SK-N-SH (cell line): ENCODE data around the gene PHF23. TPM values are rescaled to one million over a fixed set of nuclear protein-coding genes. Genes with fewer than 3 reads are reported as not detected.

Experiments
- CTCF ChIA-PET: fragments of 300-600, 350-600 bp; formaldehyde crosslinking; extraction: SDS; loops from one replicate; lab custom pipeline; 2021; lab: Yijun Ruan, JAX
- POLR2A ChIA-PET: fragments of 350-600 bp; sonication (Branson Sonifier 250); formaldehyde crosslinking; extraction: SDS; loops from one replicate; lab custom pipeline; 2020; ENCODE audit warnings: antibody characterized with exemption, inconsistent platforms; lab: Yijun Ruan, JAX
- DNase-seq: peaks from one replicate; pipeline ENCODE4 v3.0.0; 2012
- H2AFZ ChIP-seq: fragments of 200-600 bp; sonication (generic); 2 replicates; pipeline ENCODE4 v1.8.1; 2016; ENCODE audit warnings: antibody characterized with exemption, mild to moderate bottlenecking, low read depth
- H3F3A ChIP-seq: fragments of 200-600 bp; sonication (generic); replicated peaks from 2 replicates; pipeline ENCODE3; 2016; ENCODE audit warnings: antibody characterized with exemption, mild to moderate bottlenecking; ENCODE audit not compliant: insufficient read depth
- H3K27ac ChIP-seq, 2 experiments: fragments of 200-500 bp in 1 of 2; fragments of 200-600 bp in 1 of 2; sonication (Bioruptor generic) in 1 of 2; sonication (generic), shearing (Covaris generic) in 1 of 2; 2 replicates each; pipeline versions ENCODE4 v1.5.1 to v1.6.1; 2014 to 2016; ENCODE audit warnings: low read depth in 2 of 2, inconsistent platforms in 1 of 2, low read length in 1 of 2, mild to moderate bottlenecking in 1 of 2, mixed read lengths in 1 of 2
- H3K27me3 ChIP-seq: fragments of 200-600 bp; sonication (generic), shearing (Covaris generic); 2 replicates; pipeline ENCODE4 v1.6.1; 2016; ENCODE audit warnings: mixed run types; ENCODE audit not compliant: insufficient read depth
- H3K36me3 ChIP-seq, 2 experiments: fragments of 200-500 bp in 1 of 2; fragments of 200-600 bp in 1 of 2; sonication (Bioruptor generic) in 1 of 2; sonication (generic) in 1 of 2; replicated peaks in 1 of 2; 2 replicates each; pipeline versions ENCODE3 to v1.5.1; 2014 to 2016; ENCODE audit warnings: low read length in 1 of 2, mild to moderate bottlenecking in 1 of 2; ENCODE audit not compliant: insufficient read depth in 2 of 2, control insufficient read depth in 1 of 2
- H3K4me1 ChIP-seq, 2 experiments: fragments of 200-500 bp in 1 of 2; fragments of 200-600 bp in 1 of 2; sonication (Bioruptor generic) in 1 of 2; sonication (generic), shearing (Covaris generic) in 1 of 2; 2 replicates each; pipeline versions ENCODE4 v1.5.1 to v1.6.1; 2014 to 2016; ENCODE audit warnings: low read depth in 1 of 2, low read length in 1 of 2, mixed run types in 1 of 2; ENCODE audit not compliant: insufficient read depth in 2 of 2, control insufficient read depth in 1 of 2
- H3K4me2 ChIP-seq: fragments of 200-600 bp; sonication (generic), shearing (Covaris generic); 2 replicates; pipeline ENCODE4 v1.6.1; 2017; ENCODE audit warnings: mixed run types
- H3K4me3 ChIP-seq, 2 experiments: fragments of 200-500 bp in 1 of 2; fragments of 200-600 bp in 1 of 2; sonication (Bioruptor generic) in 1 of 2; sonication (generic), shearing (Covaris generic) in 1 of 2; 2 replicates each; pipeline versions ENCODE4 v1.5.1 to v1.8.1; 2014 to 2016; ENCODE audit warnings: low read depth in 2 of 2, inconsistent platforms in 1 of 2, low read length in 1 of 2, mild to moderate bottlenecking in 1 of 2, mixed read lengths in 1 of 2, moderate library complexity in 1 of 2
- H3K79me2 ChIP-seq: fragments of 200-600 bp; sonication (generic); 2 replicates; pipeline ENCODE4 v1.8.1; 2017; ENCODE audit warnings: mild to moderate bottlenecking; ENCODE audit not compliant: insufficient read depth
- H3K9ac ChIP-seq: fragments of 200-600 bp; sonication (generic); 2 replicates; pipeline ENCODE4 v1.6.1; 2017; ENCODE audit warnings: mixed run types
- H3K9me2 ChIP-seq: fragments of 200-600 bp; sonication (generic); 2 replicates; pipeline ENCODE4 v1.6.1; 2017; ENCODE audit warnings: mixed run types
- H3K9me3 ChIP-seq: fragments of 200-600 bp; sonication (generic); 2 replicates; pipeline ENCODE4 v1.6.1; 2017; ENCODE audit warnings: mixed run types, mild to moderate bottlenecking, moderate library complexity
- H4K20me1 ChIP-seq: fragments of 200-600 bp; sonication (generic); 2 replicates; pipeline ENCODE4 v1.6.1; 2017; ENCODE audit warnings: mild to moderate bottlenecking, mixed run types; ENCODE audit not compliant: insufficient read depth
- CHD2 ChIP-seq: fragments of 150-350 bp; IDR thresholded peaks from 2 replicates; pipeline ENCODE4 v1.6.1; 2018; ENCODE audit warnings: low read length; ENCODE audit not compliant: partially characterized antibody
- ELF1 ChIP-seq: IDR thresholded peaks from 2 replicates; pipeline ENCODE4 v1.4.0; 2012
- EP300 ChIP-seq, 2 experiments: IDR thresholded peaks; 2 replicates each; pipeline versions ENCODE4 v1.4.0 to v1.6.1; 2012; ENCODE audit warnings: borderline replicate concordance in 1 of 2, low read depth in 1 of 2, low read length in 1 of 2
- GABPA ChIP-seq: IDR thresholded peaks from 2 replicates; pipeline ENCODE4 v1.4.0; 2012; ENCODE audit warnings: low read depth, mild to moderate bottlenecking
- GATA2 ChIP-seq: sonication (generic); formaldehyde crosslinking; IDR thresholded peaks from 2 replicates; pipeline ENCODE4 v1.5.0; 2020; ENCODE audit warnings: mild to moderate bottlenecking, missing genetic modification reagents
- JUND ChIP-seq: IDR thresholded peaks from 2 replicates; pipeline ENCODE4 v1.4.0; 2012
- MAX ChIP-seq: IDR thresholded peaks from 2 replicates; pipeline ENCODE4 v1.4.0; 2012; ENCODE audit warnings: low read depth
- NFIC ChIP-seq: IDR thresholded peaks from 2 replicates; pipeline ENCODE4 v1.4.0; 2012; ENCODE audit warnings: borderline replicate concordance
- NRF1 ChIP-seq: IDR thresholded peaks from 2 replicates; pipeline ENCODE4 v1.6.1; 2012; ENCODE audit warnings: low read depth, mild to moderate bottlenecking, low read length
- PBX3 ChIP-seq: IDR thresholded peaks from 2 replicates; pipeline ENCODE4; 2012
- POLR2AphosphoS5 ChIP-seq: IDR thresholded peaks from 2 replicates; pipeline ENCODE4 v1.6.1; 2012; ENCODE audit warnings: low read depth, low read length
- RFX5 ChIP-seq: IDR thresholded peaks from 2 replicates; pipeline ENCODE4 v1.6.1; 2012; ENCODE audit warnings: mild to moderate bottlenecking, improper control_type of control experiment, low read length
- RXRA ChIP-seq: IDR thresholded peaks from 2 replicates; pipeline ENCODE4 v1.4.0; 2012; ENCODE audit warnings: low read depth, mild to moderate bottlenecking, borderline replicate concordance
- SMC3 ChIP-seq: IDR thresholded peaks from 2 replicates; pipeline ENCODE4 v1.6.1; 2012; ENCODE audit warnings: low read depth, low read length, improper control_type of control experiment
- TAF1 ChIP-seq: IDR thresholded peaks from 2 replicates; pipeline ENCODE4 v1.6.1; 2012; ENCODE audit warnings: low read depth, mild to moderate bottlenecking, low read length, moderate library complexity, borderline replicate concordance
- TCF12 ChIP-seq: IDR thresholded peaks from 2 replicates; pipeline ENCODE4 v1.4.0; 2012
- TEAD4 ChIP-seq: IDR thresholded peaks from 2 replicates; pipeline ENCODE4 v1.4.0; 2012; ENCODE audit warnings: mild to moderate bottlenecking, borderline replicate concordance; ENCODE audit not compliant: insufficient read depth
- USF2 ChIP-seq: fragments of 150-350 bp; IDR thresholded peaks from 2 replicates; pipeline ENCODE4 v1.6.1; 2017; ENCODE audit warnings: antibody characterized with exemption, low read length, low read depth, borderline replicate concordance
- YY1 ChIP-seq: IDR thresholded peaks from 2 replicates; pipeline ENCODE4 v1.4.0; 2012; ENCODE audit warnings: low read depth, mild to moderate bottlenecking
- ZBTB33 ChIP-seq: IDR thresholded peaks from 2 replicates; pipeline ENCODE4 v1.4.0; 2012; ENCODE audit warnings: low read depth, borderline replicate concordance
- WGBS: methylation state at CpG from one replicate; pipeline ENCODE4 v1.1.6; 2017; ENCODE audit warnings: low lambda C conversion rate; 5-methylcytosine and 5-hydroxymethylcytosine counted together
- polyA plus RNA-seq, 3 experiments: library from polyadenylated mRNA; depleted of rRNA; stranded (reverse); fragments of >200 nt; gene quantifications; 2 replicates each; pipeline ENCODE4 v1.2.3, GENCODE V29; 2012

Gene PHF23
- 53.3 and 58.5 TPM in 2 replicates for polyA plus RNA-seq (2012; rRNA removed)
- polyA plus RNA-seq (2012; cell fraction: cytosol; rRNA removed), result 47.9 and 57.2 TPM in 2 replicates
- 45.2 and 50.5 TPM in 2 replicates for polyA plus RNA-seq (2012; cell fraction: nucleus; rRNA removed)

- Histone ChIP-seq H3K9ac (peak within 1 kb of the TSS; percentile 97), H4K20me1 (peaks cover 7% of the 10 kb centered on the region; the same call in 1 of the 2 replicates), H3K27me3 (no peaks in the 10 kb centered on the region), H3K4me3 (peak within 1 kb of the TSS; percentile 88 to 99), H3K79me2 (peaks cover 75% of the 10 kb centered on the region), H3K9me3 (no peaks in the 10 kb centered on the region), H2AFZ (no peak within 1 kb of the TSS)
- CTCF ChIA-PET, result interaction anchor here (1.0 to 5.6 kb wide), 3 partner anchors 19 to 57 kb away, joined by 3 to 35 read pairs (median 26); partner anchors contain the start of genes ACADVL, DLG4 and SLC2A4
- no peak for TF ChIP-seq GATA2 (CRISPR knock-in tag)
- TF ChIP-seq TEAD4, result no peak
- no peak for TF ChIP-seq JUND
- TF ChIP-seq ZBTB33, result peak; percentile 57; the same call in 1 of the 2 replicates
- TF ChIP-seq RXRA, result no peak
- TF ChIP-seq TCF12, result no peak
- TF ChIP-seq CHD2, result peak; percentile 79
- TF ChIP-seq PBX3, result peak; percentile 10; the same call in 1 of the 2 replicates
- TF ChIP-seq GABPA, result peak; percentile 91
- no peak for TF ChIP-seq SMC3
- no peak for TF ChIP-seq NFIC
- TF ChIP-seq POLR2AphosphoS5, result peak; percentile 56; the same call in 1 of the 2 replicates
- TF ChIP-seq TAF1, result peak; percentile 74
- TF ChIP-seq YY1, result peak; percentile 85
- TF ChIP-seq EP300 (IDR thresholded peaks at IDR 0.05; ENCODE audit: borderline replicate concordance in 1 of 2, low read depth in 1 of 2, low read length in 1 of 2), result no peak
- no peak for TF ChIP-seq RFX5
- peak; percentile 67 for TF ChIP-seq MAX
- no peak for TF ChIP-seq USF2
- peak; percentile 94 for TF ChIP-seq ELF1
- peak; percentile 98 for TF ChIP-seq NRF1
- TF ChIP-seq, all 33 proteins: peak for 10
- Histone ChIP-seq H3K4me1 (peaks cover 36 to 41% of the 10 kb centered on the region in 2 experiments), H3K4me2 (peak within 1 kb of the TSS; percentile 83), H3K9me2 (no peaks in the 10 kb centered on the region), H3F3A (peaks cover 60% of the 10 kb centered on the region), H3K27ac (peak within 1 kb of the TSS; percentile 75 to 99), H3K36me3 (peaks cover 30 to 50% of the 10 kb centered on the region in 2 experiments)
- POLR2A ChIA-PET, result interaction anchor here (0.6 to 1.7 kb wide), 6 partner anchors 10 to 25 kb away, joined by 3 to 7 read pairs (median 5); partner anchors contain the start of genes CTDNEP1 and ELP5
- WGBS, result 2% methylated on average over 59 of the region's 72 CpGs
- peak; percentile 94 for DNase-seq
Observed at GRCh38 chr17:7239091-7240027, at the start of gene PHF23. Gene PHF23, minus strand, starts transcription at chr17:7239457. Its CDS starts 178 bp downstream, at chr17:7239279.
